ENCODE results near the gene CLDN4. TPM values are rescaled to one million over a fixed set of nuclear protein-coding genes. Genes with fewer than 3 reads are reported as not detected.
A peak's percentile ranks its signal among the peaks of the same experiment; 100 is the strongest.

CLDN4 gene
- total and polyA plus RNA-seq, 9 of the 15 experiments (the other 6 are each of a cell fraction or from before 2014, with no cell fraction given), result 0.05 to 0.60 (median 0.06) TPM; not detected in 3

GRCh38 chr7:73811760-73812168 is 19.0 kb upstream of the CLDN4 start (continued):
- no peak for TF ChIP-seq SIX5 (IDR thresholded peaks at IDR 0.05; ENCODE audit: borderline replicate concordance in 1 of 2, insufficient read depth in 1 of 2, low read depth in 1 of 2, low read length in 2 of 2)
- TF ChIP-seq ZEB2 (IDR thresholded peaks at IDR 0.05), result no peak
- TF ChIP-seq ARID3A (IDR thresholded peaks at IDR 0.05; ENCODE audit: borderline replicate concordance, low read depth, low read length), result no peak
- no peak for TF ChIP-seq ZNF232 (CRISPR knock-in tag; IDR thresholded peaks at IDR 0.05)
- TF ChIP-seq ATF4 (CRISPR knock-in tag; IDR thresholded peaks at IDR 0.05), result no peak
- TF ChIP-seq TRIM28 (IDR thresholded peaks at IDR 0.05), result no peak
- TF ChIP-seq SMC3 (conservative IDR thresholded peaks at IDR 0.05; ENCODE audit: insufficient read depth, low read depth, low read length), result peak; percentile 92
- no peak for TF ChIP-seq ZNF239 (CRISPR knock-in tag; IDR thresholded peaks at IDR 0.05)
- TF ChIP-seq ZNF263 (CRISPR knock-in tag; IDR thresholded peaks at IDR 0.05; ENCODE audit: borderline replicate concordance), result no peak
- no peak for TF ChIP-seq NFE2L1 (tag; IDR thresholded peaks at IDR 0.05; ENCODE audit: borderline replicate concordance, low read depth)
- no peak for TF ChIP-seq ZBTB1 (CRISPR knock-in tag; IDR thresholded peaks at IDR 0.05; ENCODE audit: borderline replicate concordance, low read depth)
- no peak for TF ChIP-seq HMBOX1 (IDR thresholded peaks at IDR 0.05)
- TF ChIP-seq ESRRB (CRISPR knock-in tag; IDR thresholded peaks at IDR 0.05; ENCODE audit: borderline replicate concordance), result no peak
- TF ChIP-seq ELF4 (CRISPR knock-in tag; IDR thresholded peaks at IDR 0.05), result no peak
- TF ChIP-seq MYC (IDR thresholded peaks at IDR 0.05; ENCODE audit: low read depth, low read length), result 0 out of 2 replicates have a peak, but pooled peaks have one; percentile 42
- no peak for TF ChIP-seq MYC (CRISPR knock-in tag; IDR thresholded peaks at IDR 0.05; ENCODE audit: borderline replicate concordance, low read depth)
- TF ChIP-seq EP300 (IDR thresholded peaks at IDR 0.05; ENCODE audit: low read length), result no peak
- no peak for TF ChIP-seq WHSC1 (IDR thresholded peaks at IDR 0.05; ENCODE audit: low read length)
- TF ChIP-seq JUN (IDR thresholded peaks at IDR 0.05; ENCODE audit: borderline replicate concordance, low read depth, low read length), result peak; percentile 41; the same call in 1 of the 2 replicates
- TF ChIP-seq JUN (CRISPR knock-in tag; IDR thresholded peaks at IDR 0.05; ENCODE audit: borderline replicate concordance), result 0 out of 2 replicates have a peak, but pooled peaks have one; percentile 19
- TF ChIP-seq ZBTB33 (CRISPR knock-in tag; IDR thresholded peaks at IDR 0.05), result no peak
- TF ChIP-seq ZFX (CRISPR knock-in tag; IDR thresholded peaks at IDR 0.05), result no peak
- no peak for TF ChIP-seq GTF2A2 (tag; IDR thresholded peaks at IDR 0.05)

Data from K562 (cell line).